Suppressor macrophage treated with lipopolysaccharide for 4 hours (primary cell): ENCODE measurements around the gene ZDHHC14.
A peak's percentile ranks its signal among the peaks of the same experiment; 100 is the strongest.
"Not testable (repeated sequence)": the region's sequence is repeated elsewhere in the genome, so short reads cannot be mapped to it uniquely, and the experiment has no call there.

Experiments
- DNase-seq: peaks from one replicate; pipeline ENCODE4 v3.0.0-alpha.2; 2020

Gene ZDHHC14

DNA sequence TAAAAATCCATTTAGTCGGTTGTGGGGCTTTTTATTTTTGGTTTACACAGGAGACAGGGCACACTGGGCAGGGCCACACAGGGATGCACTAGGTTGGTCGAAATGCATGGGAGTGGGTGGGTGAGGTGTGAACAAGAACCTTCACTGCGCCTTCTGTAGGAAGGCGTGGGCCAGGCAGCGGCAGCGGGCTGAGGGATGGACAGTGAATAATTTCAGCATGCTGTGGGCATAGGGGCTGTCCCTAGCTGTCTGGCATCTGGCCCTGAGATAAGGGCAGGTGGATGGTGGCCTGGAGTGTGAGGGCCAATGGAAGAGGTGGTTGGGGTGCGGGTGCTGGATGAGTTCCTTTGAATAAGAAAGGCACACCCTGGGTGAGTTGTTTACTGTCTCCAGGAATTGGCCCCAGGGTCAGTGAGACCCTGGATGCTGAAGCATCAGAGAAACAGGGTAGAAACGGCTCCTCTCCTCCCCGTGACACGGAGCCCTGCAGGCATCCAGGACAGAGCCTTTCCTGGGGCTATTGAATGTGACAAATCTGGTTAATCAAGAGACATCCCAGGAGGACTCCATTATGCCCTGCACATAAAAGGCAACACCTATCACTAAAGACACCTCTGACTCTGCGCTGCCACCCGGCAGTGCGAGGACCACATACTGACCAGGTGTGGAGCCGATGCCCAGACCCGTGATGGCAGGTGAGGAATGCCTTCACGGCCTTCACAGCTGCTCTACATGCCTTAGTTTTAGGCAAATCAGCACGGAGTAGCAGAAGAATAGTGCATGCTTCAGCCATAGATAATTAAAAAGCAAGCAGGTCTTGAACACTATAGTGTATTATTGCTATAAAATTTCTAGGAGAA is 319.0 kb downstream of the ZDHHC14 start:
- no peak for DNase-seq

DNA sequence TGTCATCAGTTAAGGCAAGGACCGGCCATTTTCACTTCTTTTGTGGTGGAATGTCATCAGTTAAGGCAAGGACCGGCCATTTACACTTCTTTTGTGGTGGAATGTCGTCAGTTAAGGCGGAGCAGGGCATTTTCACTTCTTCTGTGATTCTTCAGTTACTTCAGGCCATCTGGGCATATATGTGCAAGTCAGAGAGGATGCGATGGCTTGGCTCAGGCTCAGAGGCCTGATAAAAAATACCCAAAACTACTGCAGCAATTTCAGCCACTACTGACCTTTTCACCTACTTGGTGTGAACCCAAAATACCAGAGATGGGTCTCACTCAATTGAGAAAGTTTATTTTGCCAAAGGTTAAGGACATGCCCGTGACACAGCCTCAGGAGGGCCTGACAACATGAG is 325.4 kb downstream of the ZDHHC14 start:
- not testable (repeated sequence) for DNase-seq

DNA sequence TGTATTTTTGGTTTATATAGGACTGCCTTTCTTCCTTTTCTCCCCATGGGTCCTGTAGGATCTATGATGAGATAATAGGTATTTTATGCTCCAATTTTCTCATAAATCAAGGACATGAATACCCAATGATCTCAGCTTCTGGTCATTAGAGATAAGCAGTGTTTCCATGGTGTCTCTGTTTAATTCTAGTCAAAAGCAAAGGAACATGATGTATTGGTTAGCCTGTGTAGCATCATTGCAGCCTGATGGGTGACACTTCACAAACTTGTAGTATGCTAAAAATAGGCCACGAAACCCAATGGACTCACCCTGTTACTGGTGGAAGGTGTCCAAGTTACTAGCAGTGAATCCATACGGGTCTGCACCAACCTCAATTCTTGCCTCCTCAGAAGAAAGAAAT is 325.9 kb downstream of the ZDHHC14 start:
- no peak for DNase-seq

DNA sequence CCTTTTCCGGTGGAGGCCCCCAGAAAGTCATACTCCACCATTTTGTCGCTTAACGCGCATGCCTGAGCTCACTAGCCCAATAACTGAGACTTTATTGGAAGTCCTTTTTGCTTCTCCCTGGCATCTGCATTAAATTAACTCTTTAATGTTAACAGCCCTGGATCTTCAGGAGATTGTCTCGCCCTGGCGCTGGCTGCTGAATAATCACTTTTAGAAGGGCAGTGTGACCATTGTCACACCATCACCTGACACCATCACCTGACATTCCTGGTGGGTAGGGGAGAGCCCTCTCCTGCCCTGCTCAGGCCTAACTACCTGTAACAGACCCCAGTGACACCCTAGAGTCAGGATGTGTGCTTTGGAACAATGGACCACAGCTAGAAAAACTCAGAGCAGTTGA is 326.6 kb downstream of the ZDHHC14 start:
- DNase-seq: no peak

DNA sequence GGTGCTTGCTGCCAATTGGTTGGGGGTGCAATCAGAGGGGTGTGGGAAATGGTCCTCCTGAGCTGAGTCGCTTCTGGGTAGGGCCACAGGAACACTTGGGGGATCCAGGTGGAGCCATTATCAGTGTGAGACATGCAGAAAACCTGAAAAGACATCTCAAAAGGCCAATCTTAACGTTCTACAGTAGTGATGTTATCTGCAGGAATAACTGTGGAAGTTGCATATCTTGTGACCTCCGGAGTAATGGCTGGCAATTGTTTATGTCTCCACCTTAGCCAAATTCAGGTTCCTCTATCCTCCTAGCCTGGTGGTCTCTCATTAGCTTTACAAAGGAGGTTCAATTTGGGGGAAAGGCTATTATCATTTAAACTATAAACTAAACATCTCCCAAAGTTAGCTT is 327.2 kb downstream of the ZDHHC14 start:
- no peak for DNase-seq

DNA sequence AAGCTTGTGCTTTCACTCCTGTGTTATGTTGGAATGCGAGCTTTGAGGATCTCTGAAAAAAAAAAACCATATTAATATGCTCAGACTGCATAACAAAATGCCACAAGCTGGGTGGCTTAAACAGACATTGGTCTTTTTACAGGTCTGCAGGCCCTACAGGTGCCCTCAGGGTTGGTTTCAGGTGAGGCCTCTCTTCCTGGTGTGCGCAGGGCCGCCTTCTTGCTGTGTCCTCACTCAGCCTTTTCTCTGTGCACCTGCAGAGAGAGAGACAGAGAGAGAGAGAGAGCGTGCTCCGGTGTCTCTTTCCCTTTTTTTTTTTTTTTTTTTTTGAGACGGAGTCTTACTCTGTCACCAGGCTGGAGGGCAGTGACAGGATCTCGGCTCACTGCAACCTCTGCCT is 327.9 kb downstream of the ZDHHC14 start:
- DNase-seq: no peak

DNA sequence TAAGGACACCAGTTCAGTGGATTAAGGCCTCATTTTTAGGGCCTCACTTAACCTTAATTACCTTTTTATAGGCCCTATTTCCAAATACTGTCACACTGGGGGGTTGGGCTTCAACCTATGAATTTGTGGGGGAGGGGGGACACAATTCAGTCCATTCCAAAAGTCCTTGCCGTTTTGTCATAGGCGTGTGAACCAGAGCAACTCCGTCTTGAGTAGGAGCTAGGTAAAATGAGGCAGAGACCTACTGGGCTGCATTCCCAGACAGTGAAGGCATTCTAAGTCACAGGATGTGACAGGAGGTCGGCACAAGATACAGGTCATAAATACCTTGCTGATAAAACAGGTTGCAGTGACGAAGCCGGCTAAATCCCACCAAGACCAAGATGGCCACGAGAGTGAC is 328.6 kb downstream of the ZDHHC14 start:
- no peak for DNase-seq

DNA sequence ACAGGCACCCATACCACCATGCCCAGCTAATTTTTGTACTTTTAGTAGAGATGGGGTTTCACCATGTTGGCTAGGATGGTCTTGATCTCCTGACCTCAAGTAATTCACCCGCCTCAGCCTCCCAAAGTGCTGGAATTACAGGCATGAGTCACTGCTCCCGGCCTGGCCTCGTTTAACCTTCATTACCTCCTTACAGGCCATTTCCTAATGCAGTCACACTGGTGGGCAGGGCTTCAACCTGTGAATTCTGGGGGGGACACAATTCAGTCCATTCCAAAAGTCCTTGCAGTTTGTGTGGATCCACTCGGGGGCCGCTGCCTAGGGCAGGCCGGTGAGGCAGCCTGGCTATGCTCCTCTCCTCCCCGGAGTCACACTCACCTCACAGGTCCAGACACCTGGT is 329.6 kb downstream of the ZDHHC14 start:
- DNase-seq: no peak

DNA sequence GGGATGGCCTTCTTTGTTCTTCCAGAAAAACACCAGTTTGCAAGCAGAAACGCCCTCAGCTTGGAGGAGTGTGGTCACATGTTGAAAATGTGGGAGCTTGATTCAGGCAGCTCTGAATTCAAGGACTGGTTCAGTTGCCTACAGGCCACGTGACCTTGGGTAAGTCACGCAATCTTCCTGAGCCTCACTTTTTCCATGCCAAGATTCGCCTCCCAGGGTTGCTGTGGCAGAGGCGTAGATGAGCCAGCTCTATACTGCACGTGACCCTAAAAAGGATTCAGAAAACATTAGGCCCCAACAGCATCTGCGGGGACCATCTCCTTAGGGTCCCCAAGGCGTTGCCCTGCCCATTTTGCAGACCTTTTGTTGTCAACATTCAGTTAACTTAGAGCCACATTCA is 330.1 kb downstream of the ZDHHC14 start:
- no peak for DNase-seq

DNA sequence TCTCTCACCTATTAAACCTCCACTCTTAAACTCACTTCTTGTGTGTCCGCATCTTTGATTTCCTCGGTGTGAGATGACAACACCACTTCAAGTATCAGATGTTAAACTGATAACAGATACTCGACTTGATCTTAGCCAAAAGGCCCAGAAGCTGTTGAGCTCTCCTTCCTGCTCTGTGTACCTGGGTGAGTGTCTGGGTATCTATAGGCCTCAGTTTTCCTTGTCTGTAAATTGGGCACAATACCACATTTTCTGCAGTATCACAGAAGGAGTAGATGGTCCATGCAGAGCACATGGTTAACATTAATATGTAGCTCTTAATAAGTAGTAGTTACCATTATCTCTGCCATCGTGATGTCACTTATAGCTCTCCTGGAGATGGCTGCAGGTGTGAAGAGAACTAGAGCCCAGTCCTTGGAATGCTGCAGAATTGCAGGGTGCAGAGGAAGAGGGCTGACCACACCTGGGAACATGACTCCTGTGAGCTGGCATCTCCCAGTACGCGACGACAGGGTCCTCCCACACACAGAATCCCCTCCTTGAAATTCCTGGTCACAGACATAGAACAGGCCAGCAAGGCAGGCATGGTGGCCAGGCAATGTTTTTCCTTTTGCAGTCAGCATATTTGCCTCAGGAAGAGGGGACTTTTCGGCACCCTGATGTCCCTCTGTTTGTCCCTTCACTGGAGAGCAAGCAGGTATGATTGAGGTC is 331.8 kb downstream of the ZDHHC14 start:
- DNase-seq: no peak

DNA sequence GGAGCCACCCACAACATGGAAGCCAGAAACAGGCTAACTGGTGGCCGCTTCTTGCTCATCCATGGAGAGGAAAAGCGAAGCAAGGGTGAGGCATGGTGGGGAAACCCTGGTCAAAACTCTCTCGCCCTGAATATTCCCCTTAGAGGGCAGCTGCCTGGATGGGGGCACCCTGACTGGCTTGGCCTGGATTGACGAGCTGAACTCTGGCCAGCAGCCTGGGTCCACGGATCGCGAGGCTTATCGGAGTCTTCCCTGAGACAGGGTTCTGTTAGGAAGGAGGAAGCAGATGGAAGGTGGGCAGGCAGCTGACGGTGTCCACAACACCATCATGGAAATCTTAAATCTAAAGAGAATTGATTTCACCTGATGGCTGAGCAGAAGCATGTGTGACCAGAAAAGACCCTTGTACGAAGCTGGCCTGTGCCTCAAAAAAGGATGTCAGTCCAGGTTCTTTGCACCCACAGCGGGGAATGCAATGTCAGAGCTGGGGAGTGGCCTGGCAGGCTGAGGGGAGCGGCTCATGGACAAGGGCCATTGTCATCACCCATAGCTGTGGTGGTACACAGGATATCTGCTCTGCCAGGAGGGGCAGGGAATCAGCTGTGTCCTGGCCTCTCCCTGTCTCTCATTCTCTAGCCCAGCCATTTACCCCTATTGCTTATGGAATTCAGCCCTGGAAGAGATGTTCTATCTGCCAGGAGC is 332.6 kb downstream of the ZDHHC14 start:
- DNase-seq: no peak

DNA sequence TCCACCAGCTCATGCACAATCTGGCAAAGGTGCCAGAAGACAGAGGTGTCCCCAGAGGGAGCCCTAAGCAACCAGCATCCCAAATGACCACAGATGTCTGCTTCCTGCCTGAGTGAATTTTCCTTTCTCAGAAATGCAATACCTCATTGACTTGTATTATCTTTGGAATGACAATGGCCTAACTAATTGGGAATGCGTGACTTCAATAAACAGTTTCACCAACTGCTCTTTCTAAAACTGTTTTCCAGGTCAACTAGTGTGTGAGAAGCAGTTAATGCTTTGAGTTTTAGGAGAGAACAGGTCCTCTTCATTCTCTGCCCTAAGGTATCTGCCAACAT is 333.1 kb downstream of the ZDHHC14 start:
- DNase-seq: no peak

DNA sequence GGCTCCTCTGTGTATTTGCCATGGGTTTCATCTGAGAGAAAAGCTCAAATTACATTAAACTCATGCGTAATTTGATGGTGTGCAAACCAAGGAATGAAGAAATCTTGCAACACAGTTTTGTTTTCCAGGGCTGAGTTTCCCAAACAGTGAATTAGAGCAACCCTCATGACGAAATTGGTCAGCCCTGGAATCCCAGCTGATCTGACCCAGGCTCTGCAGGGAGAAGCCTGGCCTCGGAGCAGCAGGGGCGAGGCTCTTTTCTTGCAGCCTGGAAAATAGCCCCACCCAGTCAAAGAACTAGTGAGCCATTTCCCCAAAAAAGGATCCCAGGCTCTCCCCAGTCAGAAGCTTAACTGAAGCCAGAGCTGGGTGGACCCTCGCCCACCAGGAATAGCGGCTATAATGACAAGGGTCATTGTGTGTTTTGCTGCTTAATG is 334.8 kb downstream of the ZDHHC14 start:
- peak; percentile 0 for DNase-seq

DNA sequence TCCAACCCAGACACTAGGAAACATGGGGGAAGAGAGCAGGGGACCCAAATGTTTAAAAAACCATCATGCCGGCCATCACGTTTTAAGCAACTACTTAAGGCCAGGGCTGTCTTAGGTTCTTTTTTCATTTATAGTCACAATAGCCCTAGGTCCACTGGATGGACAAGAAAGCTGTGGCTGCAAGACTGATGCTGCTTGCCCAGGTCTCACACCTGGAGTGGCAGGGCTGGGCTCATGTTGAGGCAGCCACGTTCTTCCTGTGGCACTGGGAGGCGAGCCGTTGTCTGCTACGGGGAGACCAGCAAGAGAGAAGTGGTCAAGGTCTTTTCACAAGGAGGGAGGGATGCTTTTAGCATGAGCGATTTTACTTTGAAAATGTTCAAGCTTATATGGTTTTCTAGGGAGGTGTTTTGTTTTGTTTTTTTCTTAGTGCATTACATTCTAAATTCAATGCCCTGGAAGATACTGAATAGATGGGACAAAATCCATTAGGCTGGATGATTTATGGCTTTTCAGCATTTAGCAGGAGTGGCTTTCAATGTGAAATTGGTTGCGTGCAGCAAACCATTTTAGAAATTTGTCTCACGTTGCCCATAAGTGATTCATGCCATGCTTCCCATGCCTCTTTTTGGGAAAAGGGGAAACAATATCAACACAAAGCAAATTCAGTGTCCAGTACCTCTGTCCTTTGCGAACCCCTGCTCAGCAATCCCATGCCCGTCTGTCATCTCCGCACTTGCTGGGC is 335.4 kb downstream of the ZDHHC14 start:
- DNase-seq: no peak

DNA sequence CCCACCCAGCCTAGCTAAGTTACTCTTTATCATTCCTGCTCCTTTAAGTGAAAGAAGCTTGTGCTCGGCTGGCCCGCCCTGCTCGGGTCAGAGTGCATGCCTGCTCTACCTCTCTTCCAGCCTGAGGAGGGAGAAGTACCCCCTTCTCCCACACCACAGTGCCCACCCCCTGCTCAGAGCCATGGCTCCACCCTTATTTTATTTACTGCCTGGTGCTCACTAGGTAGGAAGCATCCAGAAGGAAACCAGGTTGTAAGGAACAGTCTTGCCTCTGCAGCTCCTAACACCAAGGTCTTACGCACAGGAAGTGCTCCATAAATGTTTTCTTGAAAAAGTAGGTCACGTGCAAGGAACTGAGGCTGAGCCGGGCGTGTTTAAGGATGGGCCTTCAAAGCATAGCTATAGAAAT is 336.4 kb downstream of the ZDHHC14 start:
- DNase-seq: no peak

DNA sequence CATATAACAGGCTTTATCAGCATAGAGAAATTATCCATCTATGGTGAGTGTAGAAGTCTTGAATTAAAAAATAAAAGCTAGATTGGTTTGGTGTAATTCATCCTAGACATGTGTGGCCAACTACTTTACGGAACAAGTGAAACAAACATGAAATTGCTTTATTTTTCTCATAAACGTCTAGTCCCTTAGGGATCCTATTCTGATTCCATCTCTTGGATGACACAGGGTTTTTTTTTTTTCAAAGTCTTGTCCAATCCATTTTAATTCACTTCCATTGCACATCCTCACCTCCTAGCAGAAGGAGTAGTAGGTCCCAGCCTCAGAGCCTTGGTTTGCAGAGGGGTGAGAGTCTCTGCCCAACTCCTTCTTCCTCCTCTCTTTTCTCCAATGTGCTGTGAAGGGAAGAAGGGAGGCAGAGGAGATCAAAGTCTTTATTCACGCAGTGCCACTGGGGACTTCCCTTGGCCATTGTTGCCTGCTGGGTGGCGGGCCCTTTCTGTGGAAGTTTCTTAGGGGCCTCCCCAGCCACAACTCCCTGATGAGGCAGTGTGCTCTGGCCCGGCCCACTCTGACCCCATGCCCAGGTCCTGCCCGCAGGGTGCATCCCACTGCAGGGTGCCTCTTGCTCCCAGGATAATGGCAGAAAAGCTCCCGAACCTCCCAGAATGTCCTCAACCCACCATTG is 337.7 kb downstream of the ZDHHC14 start:
- no peak for DNase-seq

DNA sequence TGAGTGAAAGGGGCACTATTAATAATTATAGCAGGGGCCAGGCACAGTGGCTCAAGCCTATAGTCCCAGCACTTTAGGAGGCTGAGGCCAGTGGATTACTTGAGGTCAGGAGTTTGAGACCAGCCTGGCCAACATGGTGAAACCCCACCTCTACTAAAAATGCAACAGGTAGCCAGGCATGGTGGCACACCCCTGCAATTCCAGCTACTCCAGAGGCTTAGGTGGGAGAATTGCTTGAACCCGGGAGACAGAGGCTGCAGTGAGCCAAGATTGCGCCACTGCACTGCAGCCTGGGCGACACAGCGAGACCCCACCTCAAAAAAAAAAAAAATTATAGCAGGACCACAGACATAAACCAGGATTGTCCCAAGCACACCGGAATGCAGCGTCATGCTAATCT is 340.0 kb downstream of the ZDHHC14 start:
- not testable (repeated sequence) for DNase-seq

DNA sequence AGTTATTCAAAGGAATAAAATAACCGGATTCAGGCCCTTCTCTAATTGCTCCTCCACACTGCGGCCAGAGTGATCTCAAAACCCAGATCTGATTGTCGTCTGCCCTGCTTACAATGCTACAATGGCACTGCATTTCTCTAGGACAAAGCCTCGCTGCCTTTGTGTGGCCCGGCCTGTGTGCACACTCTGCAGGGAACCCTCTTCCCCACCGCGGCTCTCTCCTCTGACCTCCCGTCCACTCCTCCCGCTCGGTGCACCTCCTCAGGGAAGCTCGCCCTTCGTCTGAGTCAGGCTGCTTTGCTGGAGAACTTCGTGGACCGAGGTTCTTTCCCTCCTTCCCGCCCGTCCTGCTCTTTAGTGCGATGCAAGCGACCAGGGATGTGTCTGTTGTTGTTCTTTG is 340.4 kb downstream of the ZDHHC14 start:
- DNase-seq: no peak

DNA sequence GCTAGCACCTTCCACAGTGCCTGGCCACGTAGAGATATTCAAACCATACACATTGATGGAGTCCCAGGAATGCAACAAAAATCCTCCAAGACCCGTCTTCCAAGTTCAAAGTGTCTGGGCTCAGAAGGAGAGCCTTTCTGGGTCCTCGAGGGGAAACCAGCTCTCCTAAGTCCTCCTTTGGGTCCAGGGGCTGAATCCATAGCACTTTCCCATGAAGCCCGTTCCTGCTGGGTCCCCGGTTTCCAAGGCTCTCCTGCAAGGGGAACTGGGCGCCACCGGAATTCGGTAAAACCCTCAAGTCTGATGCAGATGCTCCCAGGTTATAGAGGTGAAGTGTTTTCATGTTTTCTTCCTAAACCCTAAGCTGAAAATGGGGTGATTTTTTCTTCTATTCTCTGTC is 340.8 kb downstream of the ZDHHC14 start:
- DNase-seq: no peak

DNA sequence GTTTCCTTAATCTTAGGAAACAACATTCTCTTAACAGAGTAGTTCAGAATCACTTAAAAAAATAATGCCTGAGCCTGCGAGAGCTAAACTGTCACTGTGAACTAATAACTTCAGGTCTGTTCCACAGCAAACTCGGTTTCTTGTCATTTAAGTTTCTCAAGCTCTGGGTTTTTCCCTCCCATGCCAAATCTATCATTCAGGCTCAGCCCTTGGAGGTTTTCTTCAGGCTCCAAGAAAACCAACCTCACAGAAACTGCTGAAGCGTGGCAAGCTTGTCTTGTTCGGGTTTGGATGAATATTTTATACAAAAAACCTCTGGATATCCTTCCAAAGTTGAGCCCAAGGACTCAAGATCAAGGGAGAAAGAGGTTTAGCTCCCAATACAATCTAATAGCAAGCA is 342.4 kb downstream of the ZDHHC14 start:
- no peak for DNase-seq

DNA sequence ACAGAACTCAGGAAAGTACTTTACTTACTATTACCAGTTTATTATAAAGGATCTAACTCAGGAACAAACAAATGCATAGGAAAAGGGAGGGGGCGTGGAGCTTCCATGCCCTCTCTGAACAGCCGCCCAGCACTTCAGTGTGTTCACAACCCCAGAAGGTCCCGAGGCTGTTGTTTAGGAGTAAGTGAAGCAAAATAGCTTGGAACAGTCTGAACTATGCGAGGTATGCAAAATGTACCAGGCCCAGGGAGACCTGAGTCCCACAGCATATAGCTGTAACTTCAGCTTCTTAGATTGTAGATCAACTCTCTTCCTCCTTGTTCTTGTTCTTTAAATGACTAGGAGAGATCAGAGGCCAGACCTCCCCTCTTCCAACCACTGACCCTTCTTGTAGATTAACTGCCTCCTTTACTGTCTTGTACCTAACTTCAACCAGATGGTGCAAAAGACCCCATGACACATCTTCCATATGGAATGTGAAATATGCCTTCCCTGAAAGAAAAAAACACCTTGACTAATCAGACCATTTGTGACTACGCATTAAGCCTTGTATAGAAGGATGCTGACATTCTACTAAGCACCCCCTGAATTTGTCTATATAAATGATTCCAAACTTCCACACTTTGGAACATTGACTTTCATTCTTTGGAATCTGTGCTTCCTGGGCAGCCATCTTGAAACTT is 343.3 kb downstream of the ZDHHC14 start:
- DNase-seq: no peak
